Esophagus muscularis mucosa (tissue), 3 donors: ENCODE data around the gene CCDC126.

ENCODE experiments used
- POLR2A ChIP-seq: fragments of 450-650 bp; IDR thresholded peaks from one replicate; pipeline ENCODE4 v1.6.1; 2017; ENCODE audit warnings: antibody characterized with exemption, moderate library complexity, mild to moderate bottlenecking, low read depth
- POLR2AphosphoS5 ChIP-seq, 2 donors: sonication (generic); formaldehyde crosslinking; IDR thresholded peaks; one replicate each; pipeline ENCODE4 v1.6.1; 2017; ENCODE audit warnings: antibody characterized with exemption in 2 of 2
- TF ChIP-seq, protein P1 (sequence below), 3 experiments: fragments of 200-600 bp in 2 of 3; fragments of 450-650 bp in 1 of 3; sonication (generic) in 2 of 3; IDR thresholded peaks; one replicate each; pipeline ENCODE4 v1.5.1; 2017 to 2019; ENCODE audit warnings: antibody characterized with exemption in 3 of 3, mild to moderate bottlenecking in 2 of 3, moderate library complexity in 1 of 3

DNA sequence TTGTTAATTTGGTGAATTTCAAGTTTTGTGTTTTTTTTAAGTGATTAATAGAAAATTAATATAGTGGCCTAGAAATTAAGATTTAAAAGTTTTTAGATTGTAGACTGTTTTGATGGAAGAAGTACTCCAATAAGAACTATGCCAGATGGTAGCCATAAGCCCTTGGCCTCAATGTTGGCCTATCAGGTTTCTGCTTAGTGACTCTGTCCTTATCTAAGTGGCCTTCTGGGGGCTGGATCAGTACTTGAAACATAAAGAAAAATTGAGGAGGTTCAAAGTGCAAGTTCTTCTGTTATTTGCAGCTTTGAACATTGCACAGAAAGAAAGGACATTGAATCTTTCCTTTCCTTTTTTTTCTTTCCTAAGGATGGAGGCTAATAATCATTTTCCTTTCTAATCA lies 9.9 kb downstream of the CCDC126 start:
- TF ChIP-seq POLR2AphosphoS5 (IDR thresholded peaks at IDR 0.05), result no peak
- TF ChIP-seq, protein P1, sequence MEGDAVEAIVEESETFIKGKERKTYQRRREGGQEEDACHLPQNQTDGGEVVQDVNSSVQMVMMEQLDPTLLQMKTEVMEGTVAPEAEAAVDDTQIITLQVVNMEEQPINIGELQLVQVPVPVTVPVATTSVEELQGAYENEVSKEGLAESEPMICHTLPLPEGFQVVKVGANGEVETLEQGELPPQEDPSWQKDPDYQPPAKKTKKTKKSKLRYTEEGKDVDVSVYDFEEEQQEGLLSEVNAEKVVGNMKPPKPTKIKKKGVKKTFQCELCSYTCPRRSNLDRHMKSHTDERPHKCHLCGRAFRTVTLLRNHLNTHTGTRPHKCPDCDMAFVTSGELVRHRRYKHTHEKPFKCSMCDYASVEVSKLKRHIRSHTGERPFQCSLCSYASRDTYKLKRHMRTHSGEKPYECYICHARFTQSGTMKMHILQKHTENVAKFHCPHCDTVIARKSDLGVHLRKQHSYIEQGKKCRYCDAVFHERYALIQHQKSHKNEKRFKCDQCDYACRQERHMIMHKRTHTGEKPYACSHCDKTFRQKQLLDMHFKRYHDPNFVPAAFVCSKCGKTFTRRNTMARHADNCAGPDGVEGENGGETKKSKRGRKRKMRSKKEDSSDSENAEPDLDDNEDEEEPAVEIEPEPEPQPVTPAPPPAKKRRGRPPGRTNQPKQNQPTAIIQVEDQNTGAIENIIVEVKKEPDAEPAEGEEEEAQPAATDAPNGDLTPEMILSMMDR (IDR thresholded peaks at IDR 0.05), result no peak
- TF ChIP-seq POLR2A, result no peak
